ENCODE measurements around the gene GAPVD1. TPM values are rescaled to one million over a fixed set of nuclear protein-coding genes. Genes with fewer than 3 reads are reported as not detected.

Gene GAPVD1
- total and polyA plus RNA-seq, 12 donors, result 6.9 to 40.0 (median 34.5) TPM

DNA sequence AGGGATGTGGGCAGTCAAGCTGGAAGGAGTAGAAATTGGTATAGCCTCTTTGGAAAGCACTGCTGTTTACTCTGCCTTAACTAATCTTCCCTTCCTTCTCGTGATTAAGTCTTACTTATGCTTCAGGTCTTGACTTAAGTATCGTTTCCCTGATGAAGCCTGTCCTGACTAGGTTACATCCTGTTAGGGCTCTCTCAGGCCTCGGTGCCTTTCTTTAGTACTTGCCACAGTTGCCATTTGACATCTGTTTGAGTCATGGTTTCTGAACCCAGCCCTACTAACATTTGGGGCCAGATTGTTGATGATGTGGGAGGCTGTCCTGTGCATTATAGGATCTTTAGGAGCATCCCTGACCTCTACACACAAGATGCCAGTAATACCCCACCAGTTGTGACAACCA is 94.4 kb downstream of the GAPVD1 start:
- 92 to 95% methylated on average over 3 of the region's 3 CpGs for WGBS, 2 donors
- Histone ChIP-seq H3K4me3 (no peak overlapping the region), H3K27ac (no peak overlapping the region), H3K9me3 (no peaks in the 10 kb centered on the region), H3K4me1 (no peaks in the 10 kb centered on the region), H3K27me3 (no peaks in the 10 kb centered on the region), H3K36me3 (peaks cover 6 to 100% (median 45%) of the 10 kb centered on the region in 9 donors)
- intact Hi-C loops (cut with DNase I), result no loop called here
- DNase-seq (no peak), ATAC-seq (no peak)
- TF ChIP-seq, protein P1, sequence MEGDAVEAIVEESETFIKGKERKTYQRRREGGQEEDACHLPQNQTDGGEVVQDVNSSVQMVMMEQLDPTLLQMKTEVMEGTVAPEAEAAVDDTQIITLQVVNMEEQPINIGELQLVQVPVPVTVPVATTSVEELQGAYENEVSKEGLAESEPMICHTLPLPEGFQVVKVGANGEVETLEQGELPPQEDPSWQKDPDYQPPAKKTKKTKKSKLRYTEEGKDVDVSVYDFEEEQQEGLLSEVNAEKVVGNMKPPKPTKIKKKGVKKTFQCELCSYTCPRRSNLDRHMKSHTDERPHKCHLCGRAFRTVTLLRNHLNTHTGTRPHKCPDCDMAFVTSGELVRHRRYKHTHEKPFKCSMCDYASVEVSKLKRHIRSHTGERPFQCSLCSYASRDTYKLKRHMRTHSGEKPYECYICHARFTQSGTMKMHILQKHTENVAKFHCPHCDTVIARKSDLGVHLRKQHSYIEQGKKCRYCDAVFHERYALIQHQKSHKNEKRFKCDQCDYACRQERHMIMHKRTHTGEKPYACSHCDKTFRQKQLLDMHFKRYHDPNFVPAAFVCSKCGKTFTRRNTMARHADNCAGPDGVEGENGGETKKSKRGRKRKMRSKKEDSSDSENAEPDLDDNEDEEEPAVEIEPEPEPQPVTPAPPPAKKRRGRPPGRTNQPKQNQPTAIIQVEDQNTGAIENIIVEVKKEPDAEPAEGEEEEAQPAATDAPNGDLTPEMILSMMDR (IDR thresholded peaks at IDR 0.05), result no peak

DNA sequence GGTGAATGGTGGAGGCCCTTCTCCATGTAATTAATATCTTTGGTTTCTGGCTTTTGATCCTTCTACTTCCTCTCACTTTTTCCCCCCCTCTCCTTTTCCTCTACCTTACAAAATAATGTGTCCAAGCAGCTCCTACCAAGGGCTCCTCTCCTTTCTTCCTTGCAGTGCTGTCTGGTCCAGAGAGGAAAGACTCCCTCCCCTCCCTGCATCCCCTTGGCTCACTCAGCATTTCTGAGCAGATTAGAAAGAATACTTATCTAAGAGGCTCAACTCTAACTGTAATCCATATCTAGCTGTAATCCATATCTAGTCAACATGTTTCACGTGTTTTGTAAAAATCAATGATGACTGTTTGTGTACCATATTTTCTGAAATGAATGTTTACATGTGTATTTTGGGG is 97.4 kb downstream of the GAPVD1 start:
- TF ChIP-seq, protein P1 (IDR thresholded peaks at IDR 0.05), result no peak
- intact Hi-C loops (cut with DNase I), result no loop called here
- Histone ChIP-seq H3K4me1 (peaks cover 0 to 7% (median 0%) of the 10 kb centered on the region in 9 donors), H3K27me3 (no peaks in the 10 kb centered on the region), H3K4me3 (no peak overlapping the region), H3K9me3 (no peaks in the 10 kb centered on the region), H3K36me3 (peaks cover 0 to 100% (median 46%) of the 10 kb centered on the region in 9 donors), H3K27ac (no peak overlapping the region)
- ATAC-seq (no peak), DNase-seq (no peak)
- WGBS, 2 donors, result 65 to 75% methylated on average over 1 of the region's 1 CpG

DNA sequence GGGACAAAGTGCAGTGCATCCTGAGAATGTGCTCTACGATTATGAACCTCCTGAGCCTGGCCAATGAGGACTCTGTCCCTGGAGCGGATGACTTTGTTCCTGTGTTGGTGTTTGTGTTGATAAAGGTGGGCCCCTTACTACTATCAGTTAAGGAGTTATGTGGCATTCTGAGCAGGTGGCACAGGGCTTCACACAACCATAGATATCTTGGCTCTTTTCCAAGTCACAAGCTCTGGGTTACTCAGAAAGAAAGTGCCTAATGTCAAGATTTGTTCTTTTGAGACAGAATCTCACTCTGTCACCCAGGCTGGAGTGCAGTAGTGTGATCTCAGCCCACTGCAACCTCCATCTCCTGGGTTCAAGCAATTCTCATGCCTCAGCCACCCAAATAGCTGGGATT is 99.0 kb downstream of the GAPVD1 start:
- Histone ChIP-seq H3K27ac (no peak overlapping the region), H3K9me3 (no peaks in the 10 kb centered on the region), H3K4me1 (peaks cover 0 to 7% (median 0%) of the 10 kb centered on the region in 9 donors), H3K4me3 (no peak overlapping the region), H3K27me3 (no peaks in the 10 kb centered on the region), H3K36me3 (peaks cover 0 to 100% (median 40%) of the 10 kb centered on the region in 9 donors)
- 67 to 81% methylated on average over 2 of the region's 2 CpGs for WGBS, 2 donors
- intact Hi-C loops (cut with DNase I), result no loop called here
- TF ChIP-seq, protein P1 (IDR thresholded peaks at IDR 0.05), result no peak
- no peak for ATAC-seq
- no peak for DNase-seq

DNA sequence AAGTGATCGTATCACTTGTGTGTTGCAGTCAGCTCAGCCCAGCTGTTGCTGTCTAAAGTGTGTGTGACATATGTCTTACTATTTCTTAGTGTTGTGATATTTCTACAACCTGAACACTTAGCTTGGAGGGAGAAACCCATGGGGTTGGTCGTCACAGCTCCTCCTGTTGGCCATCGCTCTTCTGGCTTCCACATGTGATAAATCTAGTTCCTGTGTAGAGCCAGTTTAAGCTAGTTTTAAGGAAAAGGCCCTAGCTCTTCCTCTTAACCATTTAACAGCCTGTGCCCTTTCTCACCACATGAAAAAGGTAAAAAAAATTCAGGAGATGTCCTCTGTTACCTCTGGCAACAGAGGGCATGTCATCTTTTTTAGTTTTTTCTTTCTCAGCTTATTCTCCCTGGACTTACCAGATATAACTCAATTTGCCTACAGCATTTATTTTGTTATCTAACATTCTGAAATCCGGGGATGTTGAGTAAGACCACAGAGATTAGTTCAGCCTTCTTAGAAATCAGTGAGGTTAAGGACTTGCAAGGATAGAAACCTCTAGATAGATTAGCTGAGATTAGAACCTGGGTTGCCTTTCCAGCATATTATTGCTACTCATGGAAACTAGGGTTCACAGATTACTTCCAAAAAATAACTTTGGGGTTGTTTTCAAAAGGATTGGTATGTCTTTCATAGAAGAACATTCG is 100.4 kb downstream of the GAPVD1 start:
- Histone ChIP-seq H3K4me3 (no peak overlapping the region), H3K27ac (no peak overlapping the region), H3K9me3 (no peaks in the 10 kb centered on the region), H3K27me3 (no peaks in the 10 kb centered on the region), H3K4me1 (peaks cover 0 to 7% (median 0%) of the 10 kb centered on the region in 9 donors), H3K36me3 (peaks cover 0 to 100% (median 26%) of the 10 kb centered on the region in 9 donors)
- DNase-seq (no peak), ATAC-seq (no peak)
- 72% methylated on average over 5 of the region's 5 CpGs for WGBS, 2 donors
- intact Hi-C loops (cut with DNase I), result no loop called here
- TF ChIP-seq, protein P1 (IDR thresholded peaks at IDR 0.05), result peak in 3 of 9 donors; percentile 14 to 39 (median 22)
